GM18508 (cell line): ENCODE data around the gene FNIP2.
"Not testable (repeated sequence)": the region's sequence is repeated elsewhere in the genome, so short reads cannot be mapped to it uniquely, and the experiment has no call there.

Experiments used
- ATAC-seq: cut with Tn5 transposase; IDR thresholded peaks from one replicate; pipeline ENCODE4 v1.9.1; 2021; ENCODE audit warnings: moderate number of reproducible peaks; ENCODE audit not compliant: insufficient read depth, unreplicated experiment

The FNIP2 gene

DNA sequence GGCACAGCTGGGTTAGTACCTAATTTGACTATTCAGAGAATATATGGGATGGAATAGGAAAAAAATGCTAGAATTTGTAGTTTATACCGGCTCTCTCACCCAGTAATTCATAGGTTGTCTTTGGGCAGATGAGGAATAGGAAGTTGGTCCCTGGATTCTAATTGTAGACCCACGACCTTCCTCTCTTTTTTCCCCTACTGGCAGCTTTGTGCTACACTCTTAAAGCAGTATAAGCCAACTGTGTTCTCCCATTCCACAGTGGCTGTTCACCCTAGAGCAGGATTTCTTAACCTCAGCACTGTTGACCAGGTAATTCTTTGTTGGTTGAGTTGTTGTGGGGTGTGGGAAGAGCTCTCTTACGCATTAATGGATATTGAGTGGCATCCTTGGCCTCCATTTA, 92.9 kb downstream of the FNIP2 start:
- no peak for ATAC-seq

- no peak for ATAC-seq
Observed at GRCh38 chr4:158863296-158863695, 94.5 kb downstream of the FNIP2 start.

GRCh38 chr4:158865520-158866177, 96.8 kb downstream of the FNIP2 start:
- ATAC-seq: no peak

- ATAC-seq: no peak
Observed at GRCh38 chr4:158869001-158869400, 100.2 kb downstream of the FNIP2 start.

GRCh38 chr4:158869761-158870160, 100.9 kb downstream of the FNIP2 start:
- no peak for ATAC-seq

DNA sequence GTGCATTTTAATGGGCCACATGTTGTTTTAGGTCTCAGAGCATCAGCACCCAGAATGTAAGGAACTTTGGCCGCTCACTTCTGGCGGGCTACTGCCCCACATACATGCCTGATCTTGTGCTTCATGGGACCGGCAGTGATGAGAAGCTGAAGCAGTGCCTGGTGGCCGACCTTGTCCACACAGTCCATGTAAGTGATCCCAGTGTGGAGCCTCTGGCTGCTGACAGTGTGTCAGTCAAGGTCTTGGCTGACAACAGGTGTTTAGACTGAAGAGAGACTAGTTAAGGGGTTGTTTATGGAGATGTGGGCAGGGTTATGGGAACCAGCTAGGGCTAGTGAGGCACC, 101.4 kb downstream of the FNIP2 start:
- ATAC-seq: no peak

DNA sequence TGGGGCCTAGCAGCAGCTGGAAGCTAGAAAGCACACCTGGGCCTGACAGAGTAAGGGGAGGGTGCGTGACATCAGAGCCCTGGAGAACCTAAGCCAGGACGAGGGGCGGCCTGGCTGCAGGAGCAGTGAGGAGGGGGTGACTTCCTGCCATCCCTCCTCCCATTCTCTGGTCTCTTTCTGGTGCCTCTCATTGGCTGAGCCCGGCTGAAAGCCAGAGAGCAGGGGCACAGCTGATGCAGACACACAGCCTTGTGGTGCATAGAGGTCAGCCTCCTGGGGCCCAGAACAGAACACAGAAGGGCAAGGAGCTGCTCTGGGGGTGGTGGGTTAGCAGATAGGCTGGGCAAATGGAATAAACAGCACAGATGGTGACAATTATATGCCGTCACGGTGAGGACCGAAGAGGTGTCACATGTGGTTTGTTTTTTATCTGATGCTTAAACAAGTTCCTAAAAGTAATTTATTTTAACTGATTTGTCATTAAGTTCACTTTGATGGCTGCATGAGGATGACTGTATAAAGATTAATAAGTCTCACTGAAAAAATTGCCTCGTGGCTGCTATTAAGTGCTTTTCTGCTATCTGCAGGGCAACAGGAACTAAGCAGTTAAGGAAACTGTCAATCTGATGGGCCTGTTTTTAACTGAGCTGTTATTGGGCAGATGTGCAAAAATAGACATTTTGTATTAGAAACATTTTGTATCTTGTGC, 102.0 kb downstream of the FNIP2 start:
- no peak for ATAC-seq

GRCh38 chr4:158871335-158871724, 102.5 kb downstream of the FNIP2 start:
- ATAC-seq: no peak

DNA sequence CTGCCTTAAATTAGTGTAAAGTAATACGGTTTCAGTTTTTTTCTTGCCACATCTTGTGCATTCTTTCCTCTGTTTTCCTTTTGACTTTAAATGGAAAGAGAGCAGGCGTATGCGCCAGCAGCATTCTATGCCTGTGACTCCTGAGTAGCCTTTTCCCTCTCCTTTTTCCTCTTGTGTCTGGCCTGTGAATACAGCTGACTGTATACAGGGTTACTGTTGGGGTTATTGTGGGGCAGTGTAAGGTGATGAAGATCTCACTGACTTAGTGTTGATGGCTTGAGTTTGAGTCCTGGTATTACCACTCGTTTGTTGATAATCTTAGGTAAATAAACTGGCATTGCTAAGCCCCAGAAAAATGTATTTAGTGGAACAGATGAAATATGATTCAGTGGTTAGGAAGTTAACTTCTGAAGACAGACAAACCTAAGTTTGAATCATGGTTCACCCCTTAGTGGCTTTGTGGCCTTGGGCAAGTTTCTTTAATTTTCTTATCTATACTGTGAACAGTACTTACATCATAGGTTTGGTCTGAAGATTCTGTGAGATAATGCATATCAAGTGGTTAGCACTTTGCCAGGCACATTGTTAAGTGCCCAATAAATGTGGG, 105.1 kb downstream of the FNIP2 start:
- ATAC-seq: no peak

GRCh38 chr4:158875026-158875425, 106.2 kb downstream of the FNIP2 start:
- ATAC-seq: no peak

DNA sequence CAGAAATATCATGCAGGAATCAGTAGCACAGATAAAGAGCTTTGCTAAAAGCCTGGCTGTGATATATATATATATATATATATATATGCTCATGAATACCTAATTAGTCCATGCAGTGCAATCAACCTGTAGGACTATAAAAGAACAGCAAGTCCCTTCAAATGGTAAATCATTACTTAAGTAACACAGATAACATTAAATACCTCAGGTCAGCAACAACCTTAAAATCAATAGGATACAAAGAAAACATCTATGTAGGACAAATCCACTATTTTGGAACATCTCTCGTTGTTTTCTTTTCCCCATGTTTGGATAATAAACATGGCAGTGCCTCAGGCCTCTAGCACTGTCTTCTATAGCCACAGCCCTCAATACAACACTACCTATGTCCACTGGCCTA, 106.6 kb downstream of the FNIP2 start:
- no peak for ATAC-seq

- ATAC-seq: no peak
Observed at GRCh38 chr4:158877069-158877468, 108.2 kb downstream of the FNIP2 start.

DNA sequence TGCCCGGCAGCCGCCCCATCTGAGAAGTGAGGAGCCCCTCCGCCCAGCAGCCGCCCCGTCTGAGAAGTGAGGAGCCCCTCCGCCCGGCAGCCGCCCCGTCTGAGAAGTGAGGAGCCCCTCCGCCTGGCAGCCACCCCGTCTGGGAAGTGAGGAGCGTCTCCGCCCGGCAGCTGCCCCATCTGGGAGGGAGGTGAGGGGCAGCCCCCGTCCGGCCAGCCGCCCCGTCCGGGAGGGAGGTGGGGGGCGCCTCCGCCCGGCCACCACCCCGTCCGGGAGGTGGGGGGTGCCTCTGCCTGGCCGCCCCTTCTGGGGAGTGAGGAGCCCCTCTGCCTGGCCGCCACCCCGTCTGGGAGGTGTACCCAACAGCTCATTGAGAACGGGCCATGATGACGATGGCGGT, 113.3 kb downstream of the FNIP2 start:
- ATAC-seq: not testable (repeated sequence)

GRCh38 chr4:158884280-158884679, 115.5 kb downstream of the FNIP2 start:
- ATAC-seq: no peak

GRCh38 chr4:158885564-158885963, 116.7 kb downstream of the FNIP2 start:
- ATAC-seq: no peak

DNA sequence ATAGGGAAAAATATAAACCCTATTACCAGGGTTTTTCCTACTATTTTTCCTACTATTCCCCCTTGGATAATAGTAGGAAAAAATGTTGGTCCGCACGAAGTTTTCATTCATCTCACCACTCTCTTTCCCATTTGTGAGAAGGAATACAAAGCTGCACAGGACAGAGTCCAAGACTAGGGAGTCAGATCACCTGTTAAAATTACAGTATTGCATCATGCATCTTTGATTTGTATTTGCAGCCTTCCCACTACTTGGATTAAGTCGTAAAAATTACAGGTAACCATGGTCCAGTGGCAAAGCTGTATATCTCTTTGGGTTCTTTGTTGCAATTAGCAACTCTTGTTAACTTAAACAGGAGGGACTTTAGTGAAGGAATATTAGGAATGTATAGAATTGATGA, 121.5 kb downstream of the FNIP2 start:
- no peak for ATAC-seq

GRCh38 chr4:158891256-158891655, 122.4 kb downstream of the FNIP2 start:
- no peak for ATAC-seq

DNA sequence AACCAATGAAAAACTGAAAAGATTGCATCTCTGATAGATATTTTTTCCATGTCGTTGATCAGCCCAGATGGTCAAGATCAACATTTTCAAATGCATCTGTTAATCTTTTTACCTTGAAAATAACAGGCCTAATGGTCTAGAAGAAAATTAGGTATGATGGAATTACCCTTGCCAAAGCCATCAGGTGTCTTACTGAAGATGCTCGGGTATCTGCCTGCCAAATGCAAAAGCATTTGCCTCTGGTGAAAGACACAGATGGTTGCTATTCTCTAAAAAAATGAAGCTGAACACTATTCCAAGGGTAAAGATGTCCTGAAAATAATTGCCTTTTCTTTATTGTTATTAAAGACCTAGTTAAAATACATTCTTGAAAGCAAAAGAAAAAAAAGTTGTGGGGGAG, 126.0 kb downstream of the FNIP2 start:
- ATAC-seq: no peak

- no peak for ATAC-seq
Observed at GRCh38 chr4:158895797-158896576, 127.2 kb downstream of the FNIP2 start.

DNA sequence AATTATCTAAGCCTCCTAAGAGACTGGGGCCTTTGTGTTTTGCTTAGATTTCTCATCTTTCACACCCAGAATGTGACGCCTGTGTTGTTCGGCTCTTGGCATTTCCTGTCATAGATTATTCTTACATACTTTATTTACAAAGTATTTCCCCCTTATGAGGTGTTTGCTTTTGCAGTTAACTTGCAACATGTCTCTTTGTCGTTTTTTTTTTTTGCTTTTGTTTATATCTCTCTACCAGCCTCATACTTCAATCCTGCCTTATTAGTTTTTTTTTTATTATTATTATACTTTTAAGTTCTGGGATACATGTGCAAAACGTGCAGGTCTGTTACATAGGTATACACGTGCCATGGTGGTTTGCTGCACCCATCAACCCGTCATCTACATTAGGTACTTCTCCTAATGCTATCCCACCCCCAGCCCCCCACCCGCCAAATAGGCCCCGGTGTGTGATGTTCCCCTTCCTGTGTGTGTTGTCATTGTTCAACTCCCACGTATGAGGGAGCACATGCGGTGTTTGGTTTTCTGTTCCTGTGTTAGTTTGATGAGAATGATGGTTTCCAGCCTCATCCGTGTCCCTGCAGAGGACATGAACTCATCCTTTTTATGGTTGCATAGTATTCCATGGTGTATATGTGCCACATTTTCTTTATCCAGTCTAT, 127.9 kb downstream of the FNIP2 start:
- not testable (repeated sequence) for ATAC-seq

DNA sequence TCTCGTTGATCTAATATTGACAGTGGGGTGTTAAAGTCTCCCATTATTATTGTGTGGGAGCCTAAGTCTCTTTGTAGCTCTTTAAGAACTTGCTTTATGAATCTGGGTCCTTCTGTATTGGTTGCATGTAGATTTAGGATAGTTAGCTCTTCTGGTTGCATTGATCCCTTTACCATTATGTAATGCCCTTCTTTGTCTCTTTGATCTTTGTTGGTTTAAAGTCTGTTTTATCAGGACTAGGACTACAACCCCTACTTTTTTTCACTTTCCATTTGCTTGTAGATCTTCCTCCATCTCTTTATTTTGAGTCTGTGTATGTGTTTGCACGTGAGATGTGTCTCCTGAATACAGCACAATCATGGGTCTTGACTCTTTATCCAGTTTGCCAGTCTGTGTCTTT, 131.6 kb downstream of the FNIP2 start:
- not testable (repeated sequence) for ATAC-seq
